WTC11 (cell line): Measurements from ENCODE around the gene MORC3. TPM values are rescaled to one million over a fixed set of nuclear protein-coding genes. Genes with fewer than 3 reads are reported as not detected.
"Not testable (repeated sequence)": the region's sequence is repeated elsewhere in the genome, so short reads cannot be mapped to it uniquely, and the experiment has no call there.

Experiments used
- ATAC-seq: fragments of 200-7000 bp; cut with Tn5 transposase; 2 replicates; pipeline ENCODE4 v1.10.0; 2021; ENCODE audit warnings: mild to moderate bottlenecking, moderate library complexity
- CTCF ChIA-PET: fragments of 300-600 bp; sonication (Branson Sonifier 250); formaldehyde crosslinking; loops from one replicate; lab custom pipeline; 2021; ENCODE audit warnings: antibody characterized with exemption; lab: Charles Lee
- POLR2A ChIA-PET: fragments of 350-600 bp; sonication (Branson Sonifier 250); formaldehyde crosslinking; loops from one replicate; lab custom pipeline; 2021; ENCODE audit warnings: antibody characterized with exemption; lab: Charles Lee
- DNase-seq: peaks from one replicate; pipeline ENCODE4 v3.0.0; 2021; ENCODE audit warnings: low spot score
- H3K27ac Mint-ChIP-seq: 2 replicates; pipeline ENCODE4 v1.8.0; 2021; ENCODE audit warnings: mixed read lengths
- H3K27me3 Mint-ChIP-seq: 2 replicates; pipeline ENCODE4 v1.8.0; 2021; ENCODE audit warnings: low read depth, mild to moderate bottlenecking, moderate library complexity, mixed read lengths
- H3K36me3 Mint-ChIP-seq: 2 replicates; pipeline ENCODE4 v1.8.0; 2021; ENCODE audit warnings: mixed read lengths
- H3K4me1 Mint-ChIP-seq: 2 replicates; pipeline ENCODE4 v1.8.0; 2022; ENCODE audit warnings: mixed read lengths
- H3K4me3 Mint-ChIP-seq: 2 replicates; pipeline ENCODE4 v1.8.0; 2021; ENCODE audit warnings: mild to moderate bottlenecking, moderate library complexity, mixed read lengths
- H3K9me3 Mint-ChIP-seq: 2 replicates; pipeline ENCODE4 v1.8.0; 2021; ENCODE audit warnings: mixed read lengths
- CBFB ChIP-seq: sonication (generic); formaldehyde crosslinking; IDR thresholded peaks from 2 replicates; pipeline ENCODE4 v1.8.1; 2022; ENCODE audit warnings: mild to moderate bottlenecking, low read depth, missing genetic modification reagents
- GABPB1 ChIP-seq: sonication (generic); formaldehyde crosslinking; IDR thresholded peaks from 2 replicates; pipeline ENCODE4 v1.8.1; 2023; ENCODE audit warnings: mild to moderate bottlenecking, missing genetic modification reagents
- GTF2I ChIP-seq: fragments of 250-450 bp; sonication (Bioruptor Pico); conservative IDR thresholded peaks from 2 replicates; pipeline ENCODE4 v1.4.0; 2021; ENCODE audit warnings: mild to moderate bottlenecking
- HMGA2 ChIP-seq: fragments of 250-450 bp; sonication (Bioruptor Pico); IDR thresholded peaks from 2 replicates; pipeline ENCODE4 v1.4.0; 2021; ENCODE audit warnings: mild to moderate bottlenecking, moderate library complexity
- IRF2 ChIP-seq: sonication (generic); formaldehyde crosslinking; IDR thresholded peaks from 2 replicates; pipeline ENCODE4 v1.8.0; 2022; ENCODE audit warnings: low read depth, missing genetic modification reagents, borderline replicate concordance
- NFYB ChIP-seq: sonication (generic); formaldehyde crosslinking; conservative IDR thresholded peaks from 2 replicates; pipeline ENCODE4 v1.8.0; 2022; ENCODE audit warnings: low read depth, missing genetic modification reagents
- OVOL2 ChIP-seq: fragments of 250-450 bp; sonication (Bioruptor Pico); IDR thresholded peaks from 2 replicates; pipeline ENCODE4 v1.9.0; 2021; ENCODE audit warnings: mild to moderate bottlenecking, borderline replicate concordance
- RELA ChIP-seq: sonication (generic); formaldehyde crosslinking; IDR thresholded peaks from 2 replicates; pipeline ENCODE4 v1.8.1; 2022; ENCODE audit warnings: missing genetic modification reagents, mild to moderate bottlenecking, borderline replicate concordance
- SP1 ChIP-seq: sonication (generic); formaldehyde crosslinking; conservative IDR thresholded peaks from 2 replicates; pipeline ENCODE4 v1.8.1; 2022; ENCODE audit warnings: missing genetic modification reagents
- TCF7 ChIP-seq: sonication (generic); formaldehyde crosslinking; IDR thresholded peaks from 2 replicates; pipeline ENCODE4 v1.8.0; 2022; ENCODE audit warnings: mild to moderate bottlenecking, low read depth, missing genetic modification reagents, moderate library complexity
- ZNF138 ChIP-seq: sonication (generic); formaldehyde crosslinking; conservative IDR thresholded peaks from 2 replicates; pipeline ENCODE4 v1.8.1; 2022; ENCODE audit warnings: mild to moderate bottlenecking, moderate library complexity, missing genetic modification reagents
- ZNF423 ChIP-seq: fragments of 250-450 bp; sonication (Bioruptor Pico); IDR thresholded peaks from 2 replicates; pipeline ENCODE4 v2.1.2; 2022; ENCODE audit warnings: mild to moderate bottlenecking, moderate library complexity
- total RNA-seq: library from RNA; stranded (reverse); gene quantifications from 3 replicates; pipeline ENCODE4 v1.2.3, GENCODE V29; 2021
- TF ChIP-seq, protein P1 (sequence below): sonication (generic); formaldehyde crosslinking; IDR thresholded peaks from 2 replicates; pipeline ENCODE4 v1.8.0; 2022; ENCODE audit warnings: mild to moderate bottlenecking, missing genetic modification reagents
- TF ChIP-seq, protein P2 (sequence below): sonication (generic); formaldehyde crosslinking; IDR thresholded peaks from 2 replicates; pipeline ENCODE4 v1.8.1; 2022; ENCODE audit warnings: low read depth, mild to moderate bottlenecking, moderate library complexity, missing genetic modification reagents, borderline replicate concordance
- TF ChIP-seq, protein P3 (sequence below): sonication (generic); formaldehyde crosslinking; IDR thresholded peaks from 2 replicates; pipeline ENCODE4 v1.8.1; 2023; ENCODE audit warnings: mild to moderate bottlenecking, missing genetic modification reagents, moderate library complexity
- TF ChIP-seq, protein P4 (sequence below): fragments of 250-450 bp; sonication (Bioruptor Pico); IDR thresholded peaks from 2 replicates; pipeline ENCODE4 v1.9.0; 2021; ENCODE audit warnings: moderate library complexity, mild to moderate bottlenecking, inconsistent platforms, borderline replicate concordance
- TF ChIP-seq, protein P5 (sequence below): sonication (generic); formaldehyde crosslinking; IDR thresholded peaks from 2 replicates; pipeline ENCODE4 v1.8.0; 2022; ENCODE audit warnings: mild to moderate bottlenecking, missing genetic modification reagents
- TF ChIP-seq, protein P6 (sequence below): sonication (generic); formaldehyde crosslinking; IDR thresholded peaks from 2 replicates; pipeline ENCODE4 v1.8.1; 2023; ENCODE audit warnings: mild to moderate bottlenecking, missing genetic modification reagents, borderline replicate concordance
- TF ChIP-seq, protein P7 (sequence below): sonication (generic); formaldehyde crosslinking; IDR thresholded peaks from 2 replicates; pipeline ENCODE4 v1.8.1; 2022; ENCODE audit warnings: mild to moderate bottlenecking, moderate library complexity, missing genetic modification reagents
- TF ChIP-seq, protein P8 (sequence below): sonication (generic); formaldehyde crosslinking; IDR thresholded peaks from 2 replicates; pipeline ENCODE4 v1.8.1; 2023; ENCODE audit warnings: mild to moderate bottlenecking, missing genetic modification reagents

MORC3 gene
- total RNA-seq, 1 experiment from 2014 or later = 15.9 TPM

DNA sequence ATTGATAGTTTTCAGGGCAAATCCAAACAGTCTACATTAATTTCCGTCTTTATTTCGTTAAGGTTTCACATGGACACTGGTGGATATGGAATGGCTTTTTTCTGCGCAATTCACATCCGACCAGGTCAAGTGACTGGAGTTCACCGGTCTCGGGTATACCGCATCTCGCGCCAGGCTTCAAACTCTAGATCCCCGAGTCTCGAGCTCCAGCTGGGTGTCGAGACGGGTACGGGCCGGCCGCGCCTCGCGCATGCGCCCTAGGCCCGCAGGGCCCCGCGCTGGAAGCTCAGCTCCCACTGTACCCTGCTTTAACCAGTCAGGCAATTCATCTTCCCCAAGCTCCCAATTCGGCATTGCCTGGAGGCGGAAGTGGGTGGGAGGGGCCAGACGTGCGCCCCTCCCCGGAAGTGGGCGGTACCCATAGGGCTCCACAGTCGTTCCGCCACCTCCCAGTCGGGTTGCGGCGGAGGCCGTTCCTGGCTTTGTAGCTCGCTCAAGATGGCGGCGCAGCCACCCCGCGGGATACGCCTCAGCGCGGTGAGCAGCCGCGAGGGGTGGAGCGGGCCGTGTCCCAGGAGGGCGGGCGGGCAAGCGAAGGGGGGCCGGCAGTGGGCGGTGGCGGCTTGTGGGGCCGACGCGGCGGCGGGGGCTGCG is at the start of gene MORC3 (continued):
- peak; percentile 34; the same call in 1 of the 2 replicates for TF ChIP-seq GABPB1 (CRISPR knock-in tag)
- TF ChIP-seq SP1 (CRISPR knock-in tag) = peak; percentile 98
- no peak for TF ChIP-seq HMGA2

DNA sequence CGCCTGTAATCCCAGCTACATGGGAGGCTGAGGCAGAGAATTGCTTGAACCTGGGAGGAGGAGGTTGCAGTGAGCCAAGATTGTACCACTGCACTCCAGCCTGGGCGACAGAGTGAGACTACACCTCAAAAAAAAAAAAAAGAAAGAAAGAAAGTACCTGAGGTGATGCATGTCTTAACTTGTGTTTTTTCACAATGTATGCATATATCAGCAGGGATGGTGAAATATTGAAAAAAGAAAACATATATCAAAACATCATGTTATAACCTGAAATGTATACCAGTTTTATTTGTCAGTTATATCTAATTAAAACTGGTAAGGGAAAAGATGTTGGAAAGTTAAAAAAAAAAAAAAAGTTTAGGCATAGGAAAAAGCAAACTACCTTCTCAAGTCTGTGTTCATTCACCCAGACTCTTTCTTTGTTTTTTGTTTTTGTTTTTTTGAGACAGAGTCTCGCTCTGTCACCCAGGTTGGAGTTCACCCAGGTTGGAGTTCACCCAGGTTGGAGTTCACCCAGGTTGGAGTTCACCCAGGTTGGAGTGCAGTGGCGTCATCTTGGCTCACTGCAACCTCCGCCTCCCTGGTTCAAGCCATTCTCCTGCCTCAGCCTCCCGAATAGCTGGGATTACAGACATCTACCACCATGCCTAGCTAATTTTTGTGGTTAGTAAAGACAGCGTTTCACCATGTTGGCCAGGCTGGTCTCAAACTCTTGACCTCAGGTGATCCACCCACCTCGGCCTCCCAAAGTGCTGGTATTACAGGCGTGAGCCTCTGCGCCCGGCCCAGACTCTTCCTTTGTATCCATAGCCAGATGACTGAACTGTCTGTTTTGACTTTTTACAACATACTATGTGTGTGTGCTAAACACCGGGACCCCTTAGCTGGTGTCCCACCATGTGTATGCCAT is 49.0 kb upstream of the MORC3 start:
- H3K9me3 Mint-ChIP-seq, H3K27me3 Mint-ChIP-seq, CTCF ChIA-PET, H3K27ac Mint-ChIP-seq, DNase-seq, ATAC-seq, H3K36me3 Mint-ChIP-seq, H3K4me1 Mint-ChIP-seq, POLR2A ChIA-PET, H3K4me3 Mint-ChIP-seq: not testable (repeated sequence)

DNA sequence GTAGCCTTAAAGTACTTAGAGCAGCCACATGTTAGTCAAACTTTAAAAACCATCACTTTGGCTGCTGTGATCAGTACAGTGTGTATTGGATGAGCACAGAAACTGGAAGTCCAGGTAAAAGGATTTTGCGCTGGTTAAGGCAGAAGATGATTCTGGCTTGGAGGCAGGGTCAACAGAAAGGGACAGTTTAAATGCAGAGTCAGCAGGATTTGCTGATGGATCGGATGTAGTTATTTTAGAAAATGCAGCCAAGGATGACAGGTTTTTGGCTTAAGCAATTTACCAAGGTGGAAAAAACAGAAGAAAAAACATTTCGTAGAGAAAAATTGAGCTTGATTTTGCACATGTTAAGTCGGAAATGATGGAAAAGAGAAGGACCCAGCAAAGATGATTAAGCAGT is 45.9 kb upstream of the MORC3 start:
- Mint-ChIP-seq H3K27ac (no peak overlapping the region), H3K36me3 (no peaks in the 10 kb centered on the region), H3K4me3 (no peak overlapping the region), H3K4me1 (no peaks in the 10 kb centered on the region), H3K27me3 (no peaks in the 10 kb centered on the region), H3K9me3 (no peaks in the 10 kb centered on the region)
- no peak for ATAC-seq
- no peak for DNase-seq
- CTCF ChIA-PET = no interaction called here
- TF ChIP-seq NFYB (CRISPR knock-in tag) = no peak
- no peak for TF ChIP-seq ZNF423 (CRISPR knock-in tag)
- no peak for TF ChIP-seq TCF7 (CRISPR knock-in tag)
- TF ChIP-seq, protein P1, sequence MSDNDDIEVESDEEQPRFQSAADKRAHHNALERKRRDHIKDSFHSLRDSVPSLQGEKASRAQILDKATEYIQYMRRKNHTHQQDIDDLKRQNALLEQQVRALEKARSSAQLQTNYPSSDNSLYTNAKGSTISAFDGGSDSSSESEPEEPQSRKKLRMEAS (CRISPR knock-in tag) = no peak
- TF ChIP-seq RELA (CRISPR knock-in tag) = no peak
- TF ChIP-seq, protein P2, sequence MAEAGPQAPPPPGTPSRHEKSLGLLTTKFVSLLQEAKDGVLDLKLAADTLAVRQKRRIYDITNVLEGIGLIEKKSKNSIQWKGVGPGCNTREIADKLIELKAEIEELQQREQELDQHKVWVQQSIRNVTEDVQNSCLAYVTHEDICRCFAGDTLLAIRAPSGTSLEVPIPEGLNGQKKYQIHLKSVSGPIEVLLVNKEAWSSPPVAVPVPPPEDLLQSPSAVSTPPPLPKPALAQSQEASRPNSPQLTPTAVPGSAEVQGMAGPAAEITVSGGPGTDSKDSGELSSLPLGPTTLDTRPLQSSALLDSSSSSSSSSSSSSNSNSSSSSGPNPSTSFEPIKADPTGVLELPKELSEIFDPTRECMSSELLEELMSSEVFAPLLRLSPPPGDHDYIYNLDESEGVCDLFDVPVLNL (CRISPR knock-in tag) = no peak
- TF ChIP-seq, protein P3, sequence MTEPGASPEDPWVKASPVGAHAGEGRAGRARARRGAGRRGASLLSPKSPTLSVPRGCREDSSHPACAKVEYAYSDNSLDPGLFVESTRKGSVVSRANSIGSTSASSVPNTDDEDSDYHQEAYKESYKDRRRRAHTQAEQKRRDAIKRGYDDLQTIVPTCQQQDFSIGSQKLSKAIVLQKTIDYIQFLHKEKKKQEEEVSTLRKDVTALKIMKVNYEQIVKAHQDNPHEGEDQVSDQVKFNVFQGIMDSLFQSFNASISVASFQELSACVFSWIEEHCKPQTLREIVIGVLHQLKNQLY (CRISPR knock-in tag) = no peak
- TF ChIP-seq, protein P4, sequence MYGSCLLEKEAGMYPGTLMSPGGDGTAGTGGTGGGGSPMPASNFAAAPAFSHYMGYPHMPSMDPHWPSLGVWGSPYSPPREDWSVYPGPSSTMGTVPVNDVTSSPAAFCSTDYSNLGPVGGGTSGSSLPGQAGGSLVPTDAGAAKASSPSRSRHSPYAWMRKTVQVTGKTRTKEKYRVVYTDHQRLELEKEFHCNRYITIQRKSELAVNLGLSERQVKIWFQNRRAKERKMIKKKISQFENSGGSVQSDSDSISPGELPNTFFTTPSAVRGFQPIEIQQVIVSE = no peak
- TF ChIP-seq, protein P5, sequence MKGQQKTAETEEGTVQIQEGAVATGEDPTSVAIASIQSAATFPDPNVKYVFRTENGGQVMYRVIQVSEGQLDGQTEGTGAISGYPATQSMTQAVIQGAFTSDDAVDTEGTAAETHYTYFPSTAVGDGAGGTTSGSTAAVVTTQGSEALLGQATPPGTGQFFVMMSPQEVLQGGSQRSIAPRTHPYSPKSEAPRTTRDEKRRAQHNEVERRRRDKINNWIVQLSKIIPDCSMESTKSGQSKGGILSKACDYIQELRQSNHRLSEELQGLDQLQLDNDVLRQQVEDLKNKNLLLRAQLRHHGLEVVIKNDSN (CRISPR knock-in tag) = no peak
- TF ChIP-seq, protein P6, sequence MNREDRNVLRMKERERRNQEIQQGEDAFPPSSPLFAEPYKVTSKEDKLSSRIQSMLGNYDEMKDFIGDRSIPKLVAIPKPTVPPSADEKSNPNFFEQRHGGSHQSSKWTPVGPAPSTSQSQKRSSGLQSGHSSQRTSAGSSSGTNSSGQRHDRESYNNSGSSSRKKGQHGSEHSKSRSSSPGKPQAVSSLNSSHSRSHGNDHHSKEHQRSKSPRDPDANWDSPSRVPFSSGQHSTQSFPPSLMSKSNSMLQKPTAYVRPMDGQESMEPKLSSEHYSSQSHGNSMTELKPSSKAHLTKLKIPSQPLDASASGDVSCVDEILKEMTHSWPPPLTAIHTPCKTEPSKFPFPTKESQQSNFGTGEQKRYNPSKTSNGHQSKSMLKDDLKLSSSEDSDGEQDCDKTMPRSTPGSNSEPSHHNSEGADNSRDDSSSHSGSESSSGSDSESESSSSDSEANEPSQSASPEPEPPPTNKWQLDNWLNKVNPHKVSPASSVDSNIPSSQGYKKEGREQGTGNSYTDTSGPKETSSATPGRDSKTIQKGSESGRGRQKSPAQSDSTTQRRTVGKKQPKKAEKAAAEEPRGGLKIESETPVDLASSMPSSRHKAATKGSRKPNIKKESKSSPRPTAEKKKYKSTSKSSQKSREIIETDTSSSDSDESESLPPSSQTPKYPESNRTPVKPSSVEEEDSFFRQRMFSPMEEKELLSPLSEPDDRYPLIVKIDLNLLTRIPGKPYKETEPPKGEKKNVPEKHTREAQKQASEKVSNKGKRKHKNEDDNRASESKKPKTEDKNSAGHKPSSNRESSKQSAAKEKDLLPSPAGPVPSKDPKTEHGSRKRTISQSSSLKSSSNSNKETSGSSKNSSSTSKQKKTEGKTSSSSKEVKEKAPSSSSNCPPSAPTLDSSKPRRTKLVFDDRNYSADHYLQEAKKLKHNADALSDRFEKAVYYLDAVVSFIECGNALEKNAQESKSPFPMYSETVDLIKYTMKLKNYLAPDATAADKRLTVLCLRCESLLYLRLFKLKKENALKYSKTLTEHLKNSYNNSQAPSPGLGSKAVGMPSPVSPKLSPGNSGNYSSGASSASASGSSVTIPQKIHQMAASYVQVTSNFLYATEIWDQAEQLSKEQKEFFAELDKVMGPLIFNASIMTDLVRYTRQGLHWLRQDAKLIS (CRISPR knock-in tag) = no peak
- TF ChIP-seq, protein P7, sequence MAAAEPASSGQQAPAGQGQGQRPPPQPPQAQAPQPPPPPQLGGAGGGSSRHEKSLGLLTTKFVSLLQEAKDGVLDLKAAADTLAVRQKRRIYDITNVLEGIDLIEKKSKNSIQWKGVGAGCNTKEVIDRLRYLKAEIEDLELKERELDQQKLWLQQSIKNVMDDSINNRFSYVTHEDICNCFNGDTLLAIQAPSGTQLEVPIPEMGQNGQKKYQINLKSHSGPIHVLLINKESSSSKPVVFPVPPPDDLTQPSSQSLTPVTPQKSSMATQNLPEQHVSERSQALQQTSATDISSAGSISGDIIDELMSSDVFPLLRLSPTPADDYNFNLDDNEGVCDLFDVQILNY = no peak
- TF ChIP-seq IRF2 = no peak
- no peak for TF ChIP-seq ZNF138 (CRISPR knock-in tag)
- TF ChIP-seq GABPB1 (CRISPR knock-in tag) = no peak
- no peak for TF ChIP-seq GTF2I (CRISPR knock-in tag)
- TF ChIP-seq CBFB (CRISPR knock-in tag) = no peak
- no peak for TF ChIP-seq OVOL2 (CRISPR knock-in tag)
- TF ChIP-seq, protein P8, sequence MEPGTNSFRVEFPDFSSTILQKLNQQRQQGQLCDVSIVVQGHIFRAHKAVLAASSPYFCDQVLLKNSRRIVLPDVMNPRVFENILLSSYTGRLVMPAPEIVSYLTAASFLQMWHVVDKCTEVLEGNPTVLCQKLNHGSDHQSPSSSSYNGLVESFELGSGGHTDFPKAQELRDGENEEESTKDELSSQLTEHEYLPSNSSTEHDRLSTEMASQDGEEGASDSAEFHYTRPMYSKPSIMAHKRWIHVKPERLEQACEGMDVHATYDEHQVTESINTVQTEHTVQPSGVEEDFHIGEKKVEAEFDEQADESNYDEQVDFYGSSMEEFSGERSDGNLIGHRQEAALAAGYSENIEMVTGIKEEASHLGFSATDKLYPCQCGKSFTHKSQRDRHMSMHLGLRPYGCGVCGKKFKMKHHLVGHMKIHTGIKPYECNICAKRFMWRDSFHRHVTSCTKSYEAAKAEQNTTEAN (CRISPR knock-in tag) = no peak
- no peak for TF ChIP-seq SP1 (CRISPR knock-in tag)
- POLR2A ChIA-PET = no interaction called here
